ENCODE data around the gene FAM83D.

FAM83D gene, protein sequence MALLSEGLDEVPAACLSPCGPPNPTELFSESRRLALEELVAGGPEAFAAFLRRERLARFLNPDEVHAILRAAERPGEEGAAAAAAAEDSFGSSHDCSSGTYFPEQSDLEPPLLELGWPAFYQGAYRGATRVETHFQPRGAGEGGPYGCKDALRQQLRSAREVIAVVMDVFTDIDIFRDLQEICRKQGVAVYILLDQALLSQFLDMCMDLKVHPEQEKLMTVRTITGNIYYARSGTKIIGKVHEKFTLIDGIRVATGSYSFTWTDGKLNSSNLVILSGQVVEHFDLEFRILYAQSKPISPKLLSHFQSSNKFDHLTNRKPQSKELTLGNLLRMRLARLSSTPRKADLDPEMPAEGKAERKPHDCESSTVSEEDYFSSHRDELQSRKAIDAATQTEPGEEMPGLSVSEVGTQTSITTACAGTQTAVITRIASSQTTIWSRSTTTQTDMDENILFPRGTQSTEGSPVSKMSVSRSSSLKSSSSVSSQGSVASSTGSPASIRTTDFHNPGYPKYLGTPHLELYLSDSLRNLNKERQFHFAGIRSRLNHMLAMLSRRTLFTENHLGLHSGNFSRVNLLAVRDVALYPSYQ

DNA sequence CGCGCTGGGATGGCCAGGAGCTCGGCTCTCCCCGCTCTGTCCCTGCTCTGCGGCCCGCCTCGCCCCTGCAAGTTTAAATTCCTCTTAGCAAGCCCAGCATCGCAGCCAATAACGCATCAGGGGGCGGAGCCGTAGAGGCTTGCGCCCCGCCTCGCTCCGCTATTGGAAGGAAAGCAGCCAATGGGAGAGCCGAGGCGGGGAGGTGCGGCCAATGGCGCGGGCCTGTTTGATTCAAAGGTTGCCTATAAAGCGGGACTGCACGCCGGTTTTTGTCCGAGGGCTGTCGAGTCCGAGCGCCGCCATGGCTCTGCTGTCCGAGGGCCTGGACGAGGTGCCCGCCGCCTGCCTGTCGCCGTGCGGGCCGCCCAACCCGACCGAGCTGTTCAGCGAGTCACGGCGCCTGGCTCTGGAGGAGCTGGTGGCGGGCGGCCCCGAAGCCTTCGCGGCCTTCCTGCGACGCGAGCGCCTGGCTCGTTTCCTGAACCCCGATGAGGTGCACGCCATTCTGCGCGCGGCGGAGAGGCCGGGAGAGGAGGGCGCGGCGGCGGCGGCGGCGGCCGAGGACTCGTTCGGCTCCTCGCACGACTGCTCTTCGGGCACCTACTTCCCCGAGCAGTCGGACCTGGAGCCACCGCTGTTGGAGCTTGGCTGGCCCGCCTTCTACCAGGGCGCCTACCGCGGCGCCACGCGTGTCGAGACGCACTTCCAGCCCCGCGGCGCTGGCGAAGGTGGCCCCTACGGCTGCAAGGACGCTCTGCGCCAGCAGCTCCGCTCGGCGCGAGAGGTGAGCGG, at the start of gene FAM83D:
Gene FAM83D, plus strand, starts transcription at position 276 of the 792 bp plus-strand sequence. Its CDS starts 26 bp downstream, at position 302.
- DNase-seq (ENCODE audit: low spot score) = peak; percentile 93

DNA sequence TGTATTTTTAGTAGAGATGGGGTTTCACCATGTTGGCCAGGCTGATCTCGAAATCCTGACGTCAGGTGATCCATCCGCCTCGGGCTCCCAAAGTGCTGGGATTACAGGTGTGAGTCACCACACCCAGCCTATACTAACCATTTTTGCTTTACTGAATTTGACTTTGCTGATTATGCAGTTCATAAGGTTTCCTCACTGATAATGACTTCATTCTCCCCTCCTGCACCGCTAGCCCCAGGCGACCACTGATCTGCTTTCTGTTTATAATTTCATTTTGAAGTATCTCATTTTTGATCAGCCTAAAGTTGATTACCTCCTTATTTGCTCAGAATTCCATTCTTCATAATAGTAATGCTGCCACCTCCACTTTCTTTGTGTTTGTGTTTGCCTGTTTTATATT, 48.7 kb upstream of the FAM83D start:
- DNase-seq (ENCODE audit: low spot score) = no peak

DNA sequence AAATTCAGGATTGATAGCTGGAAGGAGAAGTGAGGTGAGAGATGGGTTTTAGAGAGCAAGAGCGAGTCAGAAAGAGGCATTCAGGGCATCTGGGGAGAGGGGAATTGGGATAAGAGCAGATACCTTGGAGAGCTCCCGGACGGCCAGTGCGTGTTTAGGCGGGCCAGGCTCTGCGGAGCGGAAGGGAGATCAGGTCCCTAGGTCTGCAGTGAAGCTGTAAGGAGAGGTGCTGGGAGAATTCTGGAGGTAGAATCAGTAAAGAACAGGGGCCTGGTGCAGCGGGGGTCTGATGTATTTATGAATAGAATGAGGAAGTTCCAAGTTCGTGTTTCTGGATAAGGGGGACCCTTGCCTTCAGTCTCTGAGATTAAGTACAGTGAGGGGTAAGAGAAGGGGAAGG, 47.4 kb upstream of the FAM83D start:
- DNase-seq (ENCODE audit: low spot score) = no peak

DNA sequence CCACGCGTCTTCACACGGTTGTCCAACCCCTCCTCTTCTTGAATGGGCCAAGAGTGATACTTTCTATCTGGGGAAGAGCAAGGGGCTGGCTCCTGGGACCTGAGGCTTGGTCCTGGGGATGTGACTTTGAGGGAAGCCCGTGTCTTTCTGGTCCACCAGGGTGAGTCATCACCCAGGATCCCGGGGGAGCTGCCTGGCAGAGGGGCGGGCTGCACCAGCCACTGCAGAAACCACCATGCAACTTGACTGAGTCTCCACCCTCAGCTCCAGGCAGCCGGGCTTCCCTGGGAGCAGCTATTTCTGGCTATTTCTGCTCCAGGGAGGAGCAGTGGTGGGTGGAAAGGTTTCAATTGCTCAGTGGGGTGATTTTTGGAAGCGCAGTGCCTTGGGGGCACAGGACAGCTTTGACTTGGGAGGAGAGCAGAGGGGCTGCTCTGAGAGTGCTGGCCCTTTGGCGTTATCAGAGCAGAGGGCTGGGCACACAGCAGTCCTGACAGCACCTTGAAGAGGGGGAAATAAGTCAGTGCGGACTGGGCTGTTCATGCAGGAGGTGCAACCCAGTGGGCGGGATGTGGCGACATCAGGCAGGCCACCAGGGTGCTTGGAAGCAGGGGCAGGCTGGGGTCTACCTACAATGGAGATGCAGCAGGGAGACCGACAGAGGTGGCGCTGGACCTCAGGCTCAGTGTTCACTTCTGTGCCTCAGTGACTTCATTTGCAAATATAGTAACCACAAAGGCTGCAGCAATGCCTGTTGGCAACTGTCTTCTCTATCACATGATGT, 45.1 kb upstream of the FAM83D start:
- DNase-seq (ENCODE audit: low spot score) = no peak

DNA sequence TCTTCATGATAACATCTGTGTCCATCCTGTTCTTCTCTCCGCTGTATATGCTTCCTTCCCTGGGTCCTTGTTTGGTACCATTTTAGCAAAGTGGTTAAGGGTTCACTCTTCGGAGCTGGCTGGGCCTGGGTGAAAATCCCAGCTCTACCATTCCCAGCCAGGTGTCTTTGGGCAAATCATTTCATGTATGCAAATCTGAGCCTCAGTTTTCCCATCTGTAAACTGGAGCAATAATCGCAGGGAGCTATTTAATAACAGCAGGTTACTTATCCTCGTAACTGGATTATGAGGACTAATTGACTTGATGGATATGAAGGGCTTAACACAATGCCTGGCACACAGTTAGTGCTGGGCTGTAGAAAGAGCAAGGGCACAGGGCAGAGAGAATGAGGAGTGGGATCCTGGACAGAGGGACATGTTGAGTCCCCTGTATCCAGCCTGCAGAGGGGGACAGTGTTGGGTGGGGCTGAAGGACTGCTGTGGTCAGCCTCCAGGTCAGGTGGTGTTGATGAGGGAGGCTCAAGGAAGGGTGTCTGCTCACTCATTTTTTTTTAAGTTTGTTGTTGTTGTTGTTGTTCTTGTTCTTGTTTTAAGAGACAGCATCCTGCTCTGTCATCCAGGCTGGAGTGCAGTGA, 44.3 kb upstream of the FAM83D start:
- DNase-seq (ENCODE audit: low spot score) = no peak

DNA sequence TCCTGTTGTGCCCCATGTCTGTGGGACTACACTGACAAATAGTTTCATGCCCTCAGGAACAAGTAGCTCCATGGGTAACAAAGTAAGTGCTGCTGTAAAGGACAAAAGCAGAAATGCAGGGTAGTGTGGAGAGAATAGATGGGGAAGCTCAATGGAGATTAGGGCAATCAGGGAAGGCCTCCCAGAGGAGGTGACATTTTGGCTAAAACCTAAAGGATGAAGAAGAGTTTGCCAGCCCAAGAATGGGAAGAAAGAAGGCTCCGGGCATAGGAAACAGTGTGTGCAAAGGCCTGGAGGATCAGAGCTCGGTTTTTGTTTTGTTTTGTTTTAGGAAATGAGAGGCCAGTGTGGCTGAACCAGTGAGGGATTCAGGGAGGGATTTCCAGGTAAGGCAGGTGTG, 43.6 kb upstream of the FAM83D start:
- DNase-seq (ENCODE audit: low spot score) = no peak

DNA sequence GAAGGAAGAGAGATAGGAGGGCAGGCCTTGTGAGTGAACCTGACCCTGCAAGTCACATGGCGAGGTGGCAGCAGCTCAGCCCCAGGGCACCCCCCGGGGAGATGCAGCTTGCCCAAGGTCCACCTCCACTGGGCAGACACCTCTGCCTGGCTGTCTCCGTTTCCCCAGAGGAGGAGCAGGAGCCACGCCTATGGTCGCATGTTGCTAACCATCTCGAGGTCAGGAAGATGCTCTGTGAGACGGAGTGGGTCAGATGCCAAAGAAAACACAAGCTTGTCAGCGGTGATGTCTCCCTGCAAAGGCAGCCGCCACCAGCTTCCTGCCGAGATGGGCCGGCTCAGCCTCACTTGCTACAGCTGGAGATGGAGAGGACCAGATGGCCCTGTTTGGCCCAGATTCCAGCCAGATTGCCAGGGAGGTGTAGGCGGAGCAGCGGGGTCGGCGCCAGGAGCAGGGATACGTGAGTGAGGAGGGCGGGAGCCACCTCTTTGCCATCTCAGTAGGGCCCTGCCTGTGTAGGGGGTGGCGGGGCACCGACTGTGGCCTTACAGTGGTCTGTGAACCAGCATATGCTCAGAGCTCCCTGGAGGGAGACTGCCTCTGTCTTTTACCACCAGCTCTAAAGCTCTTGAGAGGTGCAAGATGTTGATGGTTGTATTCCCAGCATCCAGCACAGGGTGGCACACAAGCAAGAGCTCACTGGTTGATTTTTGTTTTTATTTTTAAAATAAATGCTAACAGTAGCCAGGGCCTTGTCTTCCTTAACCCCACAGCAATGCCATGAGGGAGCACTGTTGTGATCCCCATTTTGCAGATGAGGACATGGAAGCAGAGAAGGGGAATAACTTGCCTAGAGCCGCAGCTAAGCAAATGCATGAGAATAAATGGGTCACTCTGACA, 42.9 kb upstream of the FAM83D start:
- no peak for DNase-seq (ENCODE audit: low spot score)

DNA sequence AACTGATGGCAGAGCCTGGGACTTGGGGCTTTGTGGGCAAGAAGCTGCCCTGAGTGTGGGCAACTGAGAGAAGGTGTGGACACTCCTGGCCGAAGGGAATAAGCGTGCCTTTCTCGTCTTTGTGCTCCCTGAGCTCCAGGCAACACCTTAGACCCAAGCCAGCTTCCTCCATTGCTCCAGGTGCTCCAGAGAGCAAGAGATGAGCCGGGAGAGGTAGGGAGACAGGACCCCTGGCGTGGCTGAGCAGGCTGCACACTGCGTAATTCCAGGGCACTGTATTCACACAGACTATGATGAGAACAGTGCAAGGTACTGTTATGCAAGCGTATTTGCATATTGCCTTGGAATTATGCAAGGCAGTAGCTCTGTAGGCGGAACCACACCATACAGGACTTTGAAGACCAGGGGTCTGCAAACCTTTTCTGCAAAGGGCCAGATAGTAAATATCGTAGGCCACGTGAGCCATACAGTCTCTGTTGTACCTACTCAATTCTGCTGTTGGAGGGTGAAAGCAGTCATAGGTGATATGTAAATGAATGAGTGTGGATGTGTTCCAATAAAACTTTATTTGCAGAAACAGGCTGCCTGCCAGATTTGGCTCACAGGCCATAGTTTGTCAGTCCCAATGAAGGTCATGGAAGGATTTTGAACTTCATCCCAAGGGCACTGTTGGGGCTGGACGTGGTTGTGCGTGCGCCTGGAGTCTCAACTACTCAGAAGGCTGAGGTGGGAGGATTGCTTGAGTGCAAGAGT, 42.1 kb upstream of the FAM83D start:
- DNase-seq (ENCODE audit: low spot score) = no peak

DNA sequence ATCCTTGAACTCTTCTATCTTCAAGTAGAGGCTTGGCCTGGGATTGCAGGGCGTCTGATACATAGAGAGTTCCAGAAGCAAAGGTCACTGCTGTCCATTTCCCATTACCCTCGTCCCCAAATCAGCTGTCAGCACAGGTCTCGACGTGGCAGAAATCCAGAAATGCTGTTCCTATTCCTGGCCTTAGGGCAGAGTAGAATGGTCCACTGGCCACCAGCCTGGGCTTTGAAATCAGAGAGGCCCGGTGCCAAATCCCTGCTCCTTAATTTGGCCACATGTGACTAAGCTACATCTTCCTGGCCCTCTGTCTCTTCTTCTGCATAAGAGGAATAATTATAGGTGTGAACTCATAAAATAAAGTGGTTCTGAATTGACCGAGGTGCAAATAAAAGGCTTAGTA, 40.9 kb upstream of the FAM83D start:
- DNase-seq (ENCODE audit: low spot score) = no peak

DNA sequence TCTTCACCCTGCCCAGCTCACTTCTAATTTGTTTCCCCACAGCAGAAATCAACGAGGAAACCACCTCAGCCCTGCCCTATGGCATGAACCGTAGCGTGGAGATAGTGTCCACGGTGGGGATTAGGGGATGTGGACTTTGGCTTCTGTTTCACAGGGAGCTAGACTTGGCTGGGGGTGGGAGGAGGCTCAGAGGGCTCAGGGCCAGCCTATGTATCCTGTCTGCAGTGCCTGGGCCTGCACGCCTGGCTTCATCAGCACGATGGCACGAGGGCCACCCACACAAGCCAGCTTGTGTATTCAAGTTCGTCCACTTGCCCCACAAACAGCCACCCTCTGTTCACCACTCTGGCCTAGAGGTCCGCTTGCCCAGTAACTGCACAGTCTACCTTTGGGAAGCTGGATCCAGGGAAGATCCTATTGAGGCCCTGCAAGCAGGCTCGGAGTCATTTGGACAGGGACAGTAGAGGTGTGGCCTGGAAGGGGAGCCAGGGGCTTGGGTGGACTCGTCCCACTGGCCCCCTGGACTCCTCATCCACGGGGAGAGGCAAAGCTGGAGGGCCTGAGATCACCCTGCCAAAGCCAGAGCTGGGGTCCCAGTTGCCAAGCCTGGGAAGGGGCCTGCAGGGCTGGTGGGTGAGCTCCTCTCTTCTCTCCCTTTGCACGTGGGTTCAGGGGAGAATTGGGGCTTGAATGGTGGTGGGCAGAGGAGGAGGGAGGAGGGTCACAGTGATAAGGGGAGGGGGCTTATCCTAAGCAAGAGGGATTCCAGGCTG, 38.0 kb upstream of the FAM83D start:
- no peak for DNase-seq (ENCODE audit: low spot score)

DNA sequence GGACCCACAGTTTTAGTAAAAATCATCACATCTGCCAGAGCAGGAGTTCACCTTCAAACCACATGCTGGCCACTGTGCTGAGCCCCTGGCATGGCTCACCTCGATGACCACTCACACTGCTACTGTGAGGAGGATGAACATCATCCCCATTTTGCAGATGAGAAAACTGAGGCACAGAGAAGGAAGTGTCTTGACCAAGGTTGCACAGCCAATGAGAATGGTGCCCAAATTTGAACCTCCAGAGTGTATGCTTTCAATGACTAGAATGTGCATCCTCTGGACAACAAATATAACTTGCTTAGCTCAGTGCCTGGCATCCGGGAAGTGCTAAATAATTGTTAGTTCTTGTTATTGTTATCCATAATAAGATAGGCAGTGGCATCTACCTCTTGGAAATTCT, 37.2 kb upstream of the FAM83D start:
- no peak for DNase-seq (ENCODE audit: low spot score)

DNA sequence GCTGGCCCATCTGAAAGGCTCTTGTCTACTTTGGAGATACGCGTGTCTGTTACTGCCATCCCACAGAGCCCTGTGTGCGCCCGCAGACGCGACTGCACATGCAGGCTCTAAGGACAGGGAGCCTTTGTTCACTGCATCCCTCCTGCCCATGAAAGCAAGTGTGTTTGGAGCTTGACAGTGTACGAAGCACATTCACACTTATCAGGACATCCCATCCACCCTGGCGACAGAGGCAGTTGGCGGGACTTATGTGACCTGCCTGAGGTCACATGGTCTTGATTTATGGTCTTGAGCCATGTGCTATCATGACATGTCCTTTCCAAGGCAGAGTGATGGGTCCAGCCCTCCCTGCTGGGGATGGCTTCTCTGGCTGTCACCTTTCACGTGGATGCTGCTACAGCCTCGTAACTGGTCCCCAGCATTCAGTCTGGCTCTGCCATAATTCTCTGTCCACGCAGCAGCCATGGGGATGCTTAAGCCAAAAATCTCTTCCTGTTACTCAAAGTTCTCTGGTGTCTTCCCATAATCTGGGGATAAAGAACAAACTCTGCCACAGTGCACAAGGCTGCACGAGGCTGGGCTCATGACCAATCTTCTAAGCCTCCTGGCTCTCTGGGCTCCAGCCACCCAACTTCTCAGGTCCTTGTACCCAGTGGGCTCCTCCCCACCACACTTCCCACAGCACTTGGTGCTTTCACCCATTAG, 36.3 kb upstream of the FAM83D start:
- DNase-seq (ENCODE audit: low spot score) = no peak

DNA sequence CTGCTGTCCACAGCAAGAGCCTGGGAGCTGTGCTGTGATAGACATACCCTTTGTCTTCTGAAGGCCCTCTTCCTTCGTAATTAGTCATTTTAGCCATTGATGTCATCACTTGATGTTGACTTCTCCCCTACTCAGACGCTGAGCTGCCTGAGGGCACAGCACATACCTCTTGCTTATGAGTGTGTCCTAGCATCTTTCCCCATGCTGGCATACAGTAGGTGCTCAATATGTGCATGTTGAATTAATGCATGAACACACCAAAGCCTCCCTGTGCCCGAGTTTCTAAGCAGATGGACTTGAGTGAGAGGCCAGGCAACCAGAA, 35.8 kb upstream of the FAM83D start:
- DNase-seq (ENCODE audit: low spot score) = no peak

DNA sequence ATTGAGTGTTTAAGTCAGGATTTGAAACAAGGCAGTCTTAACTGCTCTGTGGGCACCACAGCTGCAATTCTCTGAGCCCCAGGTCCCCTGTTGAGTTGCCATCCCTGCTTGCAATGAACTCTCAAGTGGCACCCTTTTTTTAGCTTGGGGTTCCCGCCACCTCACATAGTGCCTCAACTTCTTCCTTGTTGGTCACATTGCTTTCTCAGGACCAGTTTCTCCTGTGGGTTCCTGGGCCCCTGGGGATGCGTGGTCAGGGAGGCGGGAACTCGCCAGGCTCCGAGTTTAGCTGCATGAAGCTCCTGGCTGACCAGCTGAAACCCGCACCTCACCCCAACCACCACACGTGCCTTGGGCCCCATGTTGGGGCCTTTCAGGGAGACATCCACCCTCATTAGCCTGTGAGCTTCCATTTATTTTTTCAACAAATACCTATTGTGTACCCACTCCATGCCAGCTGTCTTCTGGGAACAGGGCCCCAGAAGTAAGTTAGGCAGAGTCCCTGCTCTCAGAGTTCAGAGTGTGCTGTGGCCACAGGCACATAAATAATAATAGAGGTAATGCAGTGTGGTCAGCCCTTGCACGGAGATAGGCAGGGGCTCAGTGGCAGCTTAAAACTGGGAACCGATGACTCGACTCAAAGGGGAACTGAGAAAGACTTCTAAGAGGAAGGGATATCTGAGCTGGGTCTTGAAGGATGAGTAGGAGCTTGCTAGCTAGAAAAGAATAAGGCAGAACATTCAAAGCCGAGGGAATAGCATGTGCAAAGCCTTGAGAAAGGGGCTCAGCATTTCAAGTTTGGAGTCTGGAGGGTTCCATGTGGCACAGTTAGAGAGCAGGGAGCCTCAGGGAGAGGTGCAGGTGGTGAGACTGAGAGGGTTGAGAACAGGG, 33.9 kb upstream of the FAM83D start:
- DNase-seq (ENCODE audit: low spot score) = no peak

DNA sequence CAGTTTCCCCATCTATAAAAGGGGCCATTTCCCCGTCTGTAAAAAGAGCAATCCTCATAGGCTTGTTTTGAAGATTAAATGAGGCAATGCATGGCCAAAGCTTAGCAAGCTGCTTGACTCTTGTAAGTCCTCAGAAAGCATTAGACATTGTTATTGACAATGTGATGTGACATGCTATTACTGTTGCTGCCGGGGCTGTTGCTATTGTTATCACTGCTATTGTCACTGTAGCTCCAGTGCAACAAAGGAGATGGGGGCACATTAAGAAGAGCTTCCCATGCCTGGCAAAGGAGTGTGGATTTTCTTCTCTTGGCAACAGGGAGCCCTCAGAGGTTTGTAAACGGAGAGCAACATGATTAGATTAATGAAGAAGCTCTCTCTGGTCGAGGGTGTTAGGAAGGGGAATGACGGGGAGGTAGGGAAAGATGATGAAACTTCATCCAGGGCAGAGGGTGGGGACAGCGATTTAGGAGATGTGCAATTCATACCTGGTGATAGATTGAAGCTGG, 33.1 kb upstream of the FAM83D start:
- DNase-seq (ENCODE audit: low spot score) = no peak

DNA sequence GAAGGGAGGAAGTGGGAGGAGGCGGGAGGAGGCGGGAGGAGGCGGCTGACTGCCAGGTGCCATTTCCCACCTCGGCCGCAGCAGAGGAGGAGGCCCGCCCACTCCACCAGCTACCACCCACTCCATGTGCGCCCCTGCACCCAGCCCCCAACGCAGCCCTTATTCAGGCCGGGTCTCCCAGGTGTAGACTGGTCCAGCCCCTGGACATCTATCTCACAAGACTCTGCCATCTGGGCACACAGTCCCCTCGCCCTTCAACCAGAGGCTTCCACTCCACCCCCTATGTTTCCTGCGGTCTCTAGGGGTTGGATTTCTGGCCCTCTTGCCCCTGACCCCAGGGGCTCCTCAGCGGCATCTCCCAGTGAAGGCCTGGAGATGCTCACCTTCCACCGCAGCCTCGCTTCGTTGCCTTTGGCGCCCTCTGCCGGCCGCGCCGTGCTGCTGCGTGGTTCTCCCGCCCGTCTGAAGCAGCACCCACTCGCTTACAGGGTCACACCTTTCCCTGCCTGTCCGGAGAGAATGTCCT, 32.6 kb upstream of the FAM83D start:
- DNase-seq (ENCODE audit: low spot score) = peak; percentile 78

All from CD4-positive, alpha-beta T cell treated with Interleukin-6 at 100 ng/mL for 8 hours (primary cell).